HCT116 (cell line): ENCODE results near the gene SEC31B.

ENCODE experiments used
- CEBPB ChIP-seq: IDR thresholded peaks from 2 replicates; pipeline ENCODE4 v1.6.1; 2012; ENCODE audit warnings: low read depth
- CTCF ChIP-seq, 3 experiments: fragments of 200-600 bp in 1 of 3; sonication (generic) in 1 of 3; IDR thresholded peaks in 2 of 3; conservative IDR thresholded peaks in 1 of 3; 2 replicates each; pipeline ENCODE4 v1.5.1; 2012 to 2017; ENCODE audit warnings: low read depth in 2 of 3, low read length in 2 of 3, antibody characterized with exemption in 1 of 3, borderline replicate concordance in 1 of 3, control low read depth in 1 of 3, mild to moderate bottlenecking in 1 of 3, mixed read lengths in 1 of 3, mixed run types in 1 of 3, moderate library complexity in 1 of 3; ENCODE audit not compliant: insufficient read depth in 1 of 3
- EGR1 ChIP-seq: IDR thresholded peaks from 2 replicates; pipeline ENCODE4 v1.6.1; 2012; ENCODE audit warnings: low read depth
- ELF1 ChIP-seq: IDR thresholded peaks from 2 replicates; pipeline ENCODE4 v1.6.1; 2012; ENCODE audit warnings: low read depth, borderline replicate concordance
- EZH2 ChIP-seq: fragments of 200-600 bp; sonication (generic); IDR thresholded peaks from 2 replicates; pipeline ENCODE4 v1.6.1; 2017; ENCODE audit warnings: antibody characterized with exemption, mixed run types
- EZH2phosphoT487 ChIP-seq: fragments of 200-600 bp; IDR thresholded peaks from 2 replicates; pipeline ENCODE4 v1.6.1; 2018; ENCODE audit warnings: antibody characterized with exemption, borderline replicate concordance
- JUND ChIP-seq: IDR thresholded peaks from 2 replicates; pipeline ENCODE4 v1.6.1; 2012
- POLR2A ChIP-seq: IDR thresholded peaks from 2 replicates; pipeline ENCODE4 v1.7.0; 2011; ENCODE audit warnings: borderline replicate concordance; ENCODE audit not compliant: insufficient read depth, insufficient read length; ENCODE audit errors: extremely low read depth
- POLR2AphosphoS5 ChIP-seq: IDR thresholded peaks from 2 replicates; pipeline ENCODE4 v1.6.1; 2011; ENCODE audit warnings: mild to moderate bottlenecking, low read depth, low read length, moderate library complexity
- REST ChIP-seq: IDR thresholded peaks from 2 replicates; pipeline ENCODE4 v1.6.1; 2012; ENCODE audit warnings: low read depth
- SIN3A ChIP-seq: IDR thresholded peaks from 2 replicates; pipeline ENCODE4 v1.6.1; 2012; ENCODE audit warnings: low read depth
- SP1 ChIP-seq: IDR thresholded peaks from 2 replicates; pipeline ENCODE4 v1.6.1; 2012; ENCODE audit warnings: low read depth
- YY1 ChIP-seq: IDR thresholded peaks from 2 replicates; pipeline ENCODE4 v1.6.1; 2011; ENCODE audit warnings: low read length, low read depth, moderate library complexity, mild to moderate bottlenecking; ENCODE audit not compliant: insufficient replicate concordance; ENCODE audit errors: extremely low read depth
- ZFX ChIP-seq: fragments of 450-650 bp; IDR thresholded peaks from 2 replicates; pipeline ENCODE4 v1.6.1; 2017

- TF ChIP-seq POLR2AphosphoS5 (no peak), CTCF (IDR thresholded peaks at IDR 0.05 in 2 of 3, conservative IDR thresholded peaks at IDR 0.05 in 1 of 3; ENCODE audit: borderline replicate concordance in 1 of 3, insufficient read depth in 1 of 3, low read depth in 2 of 3, low read length in 2 of 3) (no peak), EZH2phosphoT487 (no peak), ZFX (no peak), POLR2A (no peak), EZH2 (no peak), REST (no peak), JUND (no peak), SIN3A (no peak), SP1 (no peak), ELF1 (no peak), EGR1 (no peak), CEBPB (no peak), YY1 (no peak)
Observed at GRCh38 chr10:100501423-100501822, 18.2 kb downstream of the SEC31B start.
